Measurements from ENCODE around the gene UBB. TPM values are rescaled to one million over a fixed set of nuclear protein-coding genes. Genes with fewer than 3 reads are reported as not detected.
A peak's percentile ranks its signal among the peaks of the same experiment; 100 is the strongest.

UBB gene
- total and polyA plus RNA-seq, 12 donors: 588 to 3,694 (median 2,139) TPM

DNA sequence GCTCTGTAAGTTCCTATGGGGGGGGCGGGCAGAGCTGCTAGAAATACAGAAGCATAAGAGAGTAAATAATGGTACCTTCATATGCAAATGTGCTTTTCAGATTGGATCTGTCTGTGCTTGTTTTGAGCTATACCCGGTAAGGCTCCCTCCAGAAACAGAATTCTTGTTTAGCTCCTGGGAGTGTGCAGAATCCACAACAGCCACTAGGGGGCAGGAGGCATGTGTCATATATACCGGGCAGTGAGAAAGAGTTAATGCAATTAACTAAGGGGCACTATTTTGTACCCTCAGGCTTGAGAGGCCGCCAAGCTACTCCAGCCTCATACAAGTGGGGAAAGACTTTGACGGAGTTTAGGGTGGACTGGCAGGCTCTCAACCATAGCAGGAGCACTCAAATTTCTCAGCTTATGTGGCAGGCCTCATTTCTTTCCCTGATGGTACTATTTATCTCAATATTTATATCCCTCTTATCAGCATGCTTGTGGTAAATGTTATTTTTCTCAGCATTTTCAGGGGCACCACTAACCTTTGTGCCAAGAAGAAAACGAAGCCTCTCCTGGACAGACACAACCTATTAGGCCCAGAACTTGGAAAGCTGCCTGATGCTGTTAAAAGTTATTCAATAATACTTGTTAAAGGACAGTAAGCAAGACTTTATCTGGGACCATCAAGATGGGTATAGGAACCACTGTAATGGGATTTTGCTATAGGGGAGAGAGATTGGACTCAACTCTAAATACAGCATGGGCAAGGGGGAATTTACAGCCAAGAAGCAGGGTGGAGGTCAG, 16.9 kb upstream of the UBB start:
- H3K9me3 ChIP-seq (replicated peaks in 1 of 3): no peaks in the 10 kb centered on the region
- peaks cover 0 to 8% of the 10 kb centered on the region in 2 donors for H3K4me1 ChIP-seq (replicated peaks in 1 of 2)
- intact Hi-C loops (cut with DNase I): loop anchor here in 1 of 2 donors (10.0 kb wide), 1 partner anchor 161 kb away; no protein-coding TSS in a partner anchor
- H3K27me3 ChIP-seq: no peaks in the 10 kb centered on the region
- no peak overlapping the region for H3K4me3 ChIP-seq
- WGBS, 4 donors: 7 to 14% (median 8%) methylated on average over 6 of the region's 6 CpGs
- peak overlapping the region in 2 of 5 donors; percentile 33 to 59 for H3K27ac ChIP-seq
- no peak for TF ChIP-seq POLR2A (IDR thresholded peaks at IDR 0.05)
- TF ChIP-seq, protein P1, sequence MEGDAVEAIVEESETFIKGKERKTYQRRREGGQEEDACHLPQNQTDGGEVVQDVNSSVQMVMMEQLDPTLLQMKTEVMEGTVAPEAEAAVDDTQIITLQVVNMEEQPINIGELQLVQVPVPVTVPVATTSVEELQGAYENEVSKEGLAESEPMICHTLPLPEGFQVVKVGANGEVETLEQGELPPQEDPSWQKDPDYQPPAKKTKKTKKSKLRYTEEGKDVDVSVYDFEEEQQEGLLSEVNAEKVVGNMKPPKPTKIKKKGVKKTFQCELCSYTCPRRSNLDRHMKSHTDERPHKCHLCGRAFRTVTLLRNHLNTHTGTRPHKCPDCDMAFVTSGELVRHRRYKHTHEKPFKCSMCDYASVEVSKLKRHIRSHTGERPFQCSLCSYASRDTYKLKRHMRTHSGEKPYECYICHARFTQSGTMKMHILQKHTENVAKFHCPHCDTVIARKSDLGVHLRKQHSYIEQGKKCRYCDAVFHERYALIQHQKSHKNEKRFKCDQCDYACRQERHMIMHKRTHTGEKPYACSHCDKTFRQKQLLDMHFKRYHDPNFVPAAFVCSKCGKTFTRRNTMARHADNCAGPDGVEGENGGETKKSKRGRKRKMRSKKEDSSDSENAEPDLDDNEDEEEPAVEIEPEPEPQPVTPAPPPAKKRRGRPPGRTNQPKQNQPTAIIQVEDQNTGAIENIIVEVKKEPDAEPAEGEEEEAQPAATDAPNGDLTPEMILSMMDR (IDR thresholded peaks at IDR 0.05): peak; percentile 83 to 96 (median 89)
- no peaks in the 10 kb centered on the region for H3K36me3 ChIP-seq (replicated peaks in 1 of 2)
- peak; percentile 58 to 90 (median 80) for DNase-seq

DNA sequence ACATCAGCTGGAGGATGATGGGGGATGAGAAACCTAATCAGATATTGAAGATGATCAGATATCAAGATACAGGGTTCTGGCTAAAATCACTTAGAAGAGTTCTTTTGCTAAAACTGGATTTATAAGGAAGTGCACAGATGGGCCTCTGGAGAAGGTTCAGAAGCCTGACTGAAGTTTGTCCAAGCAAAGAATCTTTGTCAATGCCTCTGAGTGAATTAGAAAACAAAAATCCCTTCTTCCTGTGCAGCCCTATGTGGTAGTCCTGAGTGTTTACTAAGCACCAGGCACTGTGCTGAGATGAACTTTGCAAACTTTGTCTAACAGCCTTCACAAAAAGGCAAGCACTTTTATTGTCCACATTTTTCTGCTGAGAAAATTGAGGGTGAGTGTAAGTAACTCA, 16.3 kb upstream of the UBB start:
- intact Hi-C loops (cut with DNase I): loop anchor here in 1 of 2 donors (10.0 kb wide), 1 partner anchor 160 kb away; no protein-coding TSS in a partner anchor
- Histone ChIP-seq H3K4me1 (replicated peaks in 1 of 2) (peaks cover 0 to 8% of the 10 kb centered on the region in 2 donors), H3K4me3 (no peak overlapping the region), H3K27ac (peak overlapping the region in 1 of 5 donors; percentile 59), H3K36me3 (replicated peaks in 1 of 2) (no peaks in the 10 kb centered on the region), H3K27me3 (no peaks in the 10 kb centered on the region), H3K9me3 (replicated peaks in 1 of 3) (no peaks in the 10 kb centered on the region)
- TF ChIP-seq, protein P1 (IDR thresholded peaks at IDR 0.05): no peak
- TF ChIP-seq POLR2A (IDR thresholded peaks at IDR 0.05): no peak
- no peak for DNase-seq

DNA sequence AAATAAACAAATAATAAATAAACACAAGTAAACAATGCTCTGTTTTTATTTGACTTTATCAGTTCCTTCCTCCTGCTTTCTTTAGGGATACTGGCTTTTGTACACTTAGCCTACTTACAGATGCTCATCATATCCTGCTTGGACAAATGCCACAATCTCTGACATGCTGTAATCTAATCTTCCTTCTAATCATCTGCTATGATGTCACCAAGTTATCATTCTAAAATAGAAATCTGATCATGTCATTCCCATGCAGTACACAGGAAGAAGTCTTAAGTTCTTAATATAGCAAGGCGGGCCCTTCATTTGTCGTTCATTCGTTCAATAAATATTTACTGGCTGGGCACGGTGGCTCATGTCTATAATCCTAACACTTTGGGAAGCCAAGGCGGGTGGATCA, 9.1 kb upstream of the UBB start:
- no peaks in the 10 kb centered on the region for H3K36me3 ChIP-seq (replicated peaks in 1 of 2)
- no peaks in the 10 kb centered on the region for H3K27me3 ChIP-seq
- intact Hi-C loops (cut with DNase I): loop anchor here in 1 of 2 donors (10.0 kb wide), 1 partner anchor 143 kb away; no protein-coding TSS in a partner anchor
- no peaks in the 10 kb centered on the region for H3K4me1 ChIP-seq (replicated peaks in 1 of 2)
- H3K27ac ChIP-seq: peak overlapping the region in 1 of 5 donors; percentile 20
- no peak overlapping the region for H3K4me3 ChIP-seq
- TF ChIP-seq POLR2A (IDR thresholded peaks at IDR 0.05): no peak
- TF ChIP-seq, protein P1 (IDR thresholded peaks at IDR 0.05): no peak
- peak in 1 of 7 donors; percentile 37 for DNase-seq
- 60 to 66% (median 63%) methylated on average over 5 of the region's 5 CpGs for WGBS, 4 donors
- no peaks in the 10 kb centered on the region for H3K9me3 ChIP-seq (replicated peaks in 1 of 3)

DNA sequence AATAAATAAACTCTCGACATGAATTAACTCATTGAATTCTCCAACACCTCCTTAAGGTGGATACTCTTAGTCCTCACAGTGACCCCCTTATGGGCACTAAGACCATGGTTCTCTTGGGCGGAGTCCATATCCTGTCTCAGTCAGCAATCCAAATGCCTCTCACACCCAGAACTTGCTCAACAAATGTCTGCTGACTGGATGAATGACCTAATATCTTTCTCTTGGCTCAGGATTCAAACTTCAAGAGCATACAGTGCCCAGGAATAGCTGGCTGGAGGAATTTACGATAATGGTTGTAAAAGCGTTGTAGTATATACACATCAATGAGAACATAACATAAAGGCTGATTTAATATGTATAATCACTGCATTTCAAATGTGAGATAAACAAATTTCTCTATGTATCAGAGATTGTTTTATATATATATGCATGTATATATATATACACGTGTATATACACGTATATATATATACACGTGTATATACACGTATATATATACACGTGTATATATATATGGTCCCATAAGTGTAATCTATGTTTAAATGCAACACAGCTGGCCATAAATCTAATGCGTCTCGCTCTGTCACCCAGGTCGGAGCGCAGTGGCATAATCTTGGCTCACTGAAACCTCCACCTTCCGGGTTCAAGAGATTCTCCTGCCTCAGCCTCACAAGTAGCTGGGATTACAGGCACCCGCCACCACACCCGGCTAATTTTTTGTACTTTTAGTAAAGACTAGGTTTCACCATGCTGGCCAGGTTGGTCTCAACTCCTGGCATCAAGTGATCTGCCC, 6.5 kb upstream of the UBB start:
- no peaks in the 10 kb centered on the region for H3K27me3 ChIP-seq
- intact Hi-C loops (cut with DNase I): loop anchor here in 1 of 2 donors (10.0 kb wide), 1 partner anchor 140 kb away; no protein-coding TSS in a partner anchor

More for the DNA sequence above, 6.5 kb upstream of the UBB start:
- WGBS, 4 donors: 78 to 87% (median 82%) methylated on average over 16 of the region's 16 CpGs
- H3K9me3 ChIP-seq (replicated peaks in 1 of 3): no peaks in the 10 kb centered on the region
- no peak overlapping the region for H3K27ac ChIP-seq
- H3K4me1 ChIP-seq (replicated peaks in 1 of 2): no peaks in the 10 kb centered on the region
- DNase-seq: no peak
- no peaks in the 10 kb centered on the region for H3K36me3 ChIP-seq (replicated peaks in 1 of 2)
- no peak overlapping the region for H3K4me3 ChIP-seq
- TF ChIP-seq, protein P1 (IDR thresholded peaks at IDR 0.05): no peak
- no peak for TF ChIP-seq POLR2A (IDR thresholded peaks at IDR 0.05)

All from adrenal gland (tissue), 12 donors.